OCI-LY3 (cell line): ENCODE results near the gene CACNA1F.

Experiments used
- H2AFZ ChIP-seq: fragments of 200-600, 300-600 bp; shearing (Covaris generic); 2 replicates; pipeline ENCODE4 v1.6.0; 2014; ENCODE audit warnings: antibody characterized with exemption, low read depth, low read length
- H3K27ac ChIP-seq: fragments of 200-600, 300-600 bp; sonication (generic); 2 replicates; pipeline ENCODE4 v1.5.1; 2014; ENCODE audit warnings: mild to moderate bottlenecking, low read length, moderate library complexity, mixed read lengths
- H3K27me3 ChIP-seq: fragments of 200-600, 300-600 bp; sonication (generic); 2 replicates; pipeline ENCODE4 v1.6.1; 2014; ENCODE audit warnings: low read depth, low read length, mixed read lengths
- H3K36me3 ChIP-seq: fragments of 200-600, 300-600 bp; sonication (generic); replicated peaks from 2 replicates; pipeline ENCODE3; 2014; ENCODE audit warnings: low read depth, low read length, mixed read lengths
- H3K4me1 ChIP-seq: fragments of 300-600, 200-600 bp; sonication (generic); 2 replicates; pipeline ENCODE4 v1.6.1; 2014; ENCODE audit warnings: low read length, mixed read lengths
- H3K4me2 ChIP-seq: fragments of 200-600, 300-600 bp; sonication (generic); 2 replicates; pipeline ENCODE4 v1.6.1; 2014; ENCODE audit warnings: low read length, mixed read lengths
- H3K4me3 ChIP-seq: fragments of 300-600, 200-600 bp; sonication (generic); 2 replicates; pipeline ENCODE4 v1.5.1; 2014; ENCODE audit warnings: antibody characterized with exemption, mild to moderate bottlenecking, low read length, moderate library complexity
- H3K79me2 ChIP-seq: fragments of 300-600, 200-600 bp; shearing (Covaris generic); 2 replicates; pipeline ENCODE4 v1.6.1; 2014; ENCODE audit warnings: mild to moderate bottlenecking, low read length, mixed read lengths
- H3K9ac ChIP-seq: fragments of 300-600, 200-600 bp; shearing (Covaris generic); 2 replicates; pipeline ENCODE4 v1.6.0; 2014; ENCODE audit warnings: mild to moderate bottlenecking, low read length, moderate library complexity
- H3K9me3 ChIP-seq: fragments of 200-600, 300-600 bp; shearing (Covaris generic); 2 replicates; pipeline ENCODE4 v1.6.1; 2014; ENCODE audit warnings: low read length, mixed read lengths; ENCODE audit not compliant: insufficient read depth
- H4K20me1 ChIP-seq: fragments of 200-600, 300-600 bp; sonication (generic); 2 replicates; pipeline ENCODE4 v1.6.1; 2016; ENCODE audit warnings: low read length, mixed read lengths; ENCODE audit not compliant: insufficient read depth
- CTCF ChIP-seq: fragments of 200-600, 300-600 bp; sonication (generic); IDR thresholded peaks from 2 replicates; pipeline ENCODE4 v1.5.1; 2014; ENCODE audit warnings: antibody characterized with exemption, low read length, low read depth
- EZH2phosphoT487 ChIP-seq: fragments of 200-600 bp; shearing (Covaris generic); IDR thresholded peaks from 2 replicates; pipeline ENCODE4 v1.6.1; 2018; ENCODE audit warnings: antibody characterized with exemption, mixed run types, low read depth

Gene CACNA1F

GRCh38 chrX:49243166-49243565, 10.0 kb upstream of the CACNA1F start:
- no peak overlapping the region for H3K4me2 ChIP-seq
- H3K4me3 ChIP-seq = no peak overlapping the region
- no peaks in the 10 kb centered on the region for H3K79me2 ChIP-seq
- H3K36me3 ChIP-seq = no peaks in the 10 kb centered on the region
- no peaks in the 10 kb centered on the region for H3K9me3 ChIP-seq
- no peaks in the 10 kb centered on the region for H3K27me3 ChIP-seq
- no peaks in the 10 kb centered on the region for H4K20me1 ChIP-seq
- H3K9ac ChIP-seq = no peak overlapping the region
- TF ChIP-seq CTCF = no peak
- TF ChIP-seq EZH2phosphoT487 = no peak
- H2AFZ ChIP-seq = no peak overlapping the region
- H3K27ac ChIP-seq = no peak overlapping the region
- no peaks in the 10 kb centered on the region for H3K4me1 ChIP-seq

GRCh38 chrX:49242545-49243066, 9.5 kb upstream of the CACNA1F start:
- no peak for TF ChIP-seq EZH2phosphoT487
- TF ChIP-seq CTCF = no peak
- H3K27ac ChIP-seq = no peak overlapping the region
- no peaks in the 10 kb centered on the region for H3K27me3 ChIP-seq
- H3K9ac ChIP-seq = no peak overlapping the region
- no peak overlapping the region for H3K4me3 ChIP-seq
- no peaks in the 10 kb centered on the region for H4K20me1 ChIP-seq
- H2AFZ ChIP-seq = no peak overlapping the region
- H3K36me3 ChIP-seq = no peaks in the 10 kb centered on the region
- H3K9me3 ChIP-seq = no peaks in the 10 kb centered on the region
- no peaks in the 10 kb centered on the region for H3K4me1 ChIP-seq
- no peak overlapping the region for H3K4me2 ChIP-seq
- H3K79me2 ChIP-seq = no peaks in the 10 kb centered on the region

- Histone ChIP-seq H3K27ac (no peak overlapping the region), H2AFZ (no peak overlapping the region), H3K4me2 (no peak overlapping the region), H3K4me3 (no peak overlapping the region), H4K20me1 (no peaks in the 10 kb centered on the region), H3K9me3 (no peaks in the 10 kb centered on the region), H3K27me3 (no peaks in the 10 kb centered on the region), H3K36me3 (no peaks in the 10 kb centered on the region), H3K9ac (no peak overlapping the region), H3K4me1 (0 out of 2 replicates have a peak, but pooled peaks cover 7% of the 10 kb centered on the region), H3K79me2 (peaks cover 4% of the 10 kb centered on the region; the same call in 1 of the 2 replicates)
- no peak for TF ChIP-seq CTCF
- TF ChIP-seq EZH2phosphoT487 = no peak
Observed at GRCh38 chrX:49238735-49239134, 5.6 kb upstream of the CACNA1F start.

- Histone ChIP-seq H3K4me1 (0 out of 2 replicates have a peak, but pooled peaks cover 7% of the 10 kb centered on the region), H3K4me3 (no peak overlapping the region), H3K27me3 (no peaks in the 10 kb centered on the region), H4K20me1 (no peaks in the 10 kb centered on the region), H3K4me2 (no peak overlapping the region), H3K9ac (no peak overlapping the region), H3K27ac (no peak overlapping the region), H3K79me2 (peaks cover 4% of the 10 kb centered on the region; the same call in 1 of the 2 replicates), H3K36me3 (no peaks in the 10 kb centered on the region), H2AFZ (no peak overlapping the region), H3K9me3 (no peaks in the 10 kb centered on the region)
- TF ChIP-seq EZH2phosphoT487 = no peak
- TF ChIP-seq CTCF = no peak
Observed at GRCh38 chrX:49237060-49237459, 3.9 kb upstream of the CACNA1F start.
